WTC11 (cell line): Measurements from ENCODE around the gene URAD. TPM values are rescaled to one million over a fixed set of nuclear protein-coding genes. Genes with fewer than 3 reads are reported as not detected.

Experiments
- ATAC-seq: fragments of 200-7000 bp; cut with Tn5 transposase; 2 replicates; pipeline ENCODE4 v1.10.0; 2021; ENCODE audit warnings: mild to moderate bottlenecking, moderate library complexity
- CTCF ChIA-PET: fragments of 300-600 bp; sonication (Branson Sonifier 250); formaldehyde crosslinking; loops from one replicate; lab custom pipeline; 2021; ENCODE audit warnings: antibody characterized with exemption; lab: Charles Lee
- POLR2A ChIA-PET: fragments of 350-600 bp; sonication (Branson Sonifier 250); formaldehyde crosslinking; loops from one replicate; lab custom pipeline; 2021; ENCODE audit warnings: antibody characterized with exemption; lab: Charles Lee
- DNase-seq: peaks from one replicate; pipeline ENCODE4 v3.0.0; 2021; ENCODE audit warnings: low spot score
- H3K27ac Mint-ChIP-seq: 2 replicates; pipeline ENCODE4 v1.8.0; 2021; ENCODE audit warnings: mixed read lengths
- H3K27me3 Mint-ChIP-seq: 2 replicates; pipeline ENCODE4 v1.8.0; 2021; ENCODE audit warnings: low read depth, mild to moderate bottlenecking, moderate library complexity, mixed read lengths
- H3K36me3 Mint-ChIP-seq: 2 replicates; pipeline ENCODE4 v1.8.0; 2021; ENCODE audit warnings: mixed read lengths
- H3K4me1 Mint-ChIP-seq: 2 replicates; pipeline ENCODE4 v1.8.0; 2022; ENCODE audit warnings: mixed read lengths
- H3K4me3 Mint-ChIP-seq: 2 replicates; pipeline ENCODE4 v1.8.0; 2021; ENCODE audit warnings: mild to moderate bottlenecking, moderate library complexity, mixed read lengths
- H3K9me3 Mint-ChIP-seq: 2 replicates; pipeline ENCODE4 v1.8.0; 2021; ENCODE audit warnings: mixed read lengths
- ATF6 ChIP-seq: sonication (generic); formaldehyde crosslinking; IDR thresholded peaks from 2 replicates; pipeline ENCODE4 v1.8.1; 2023; ENCODE audit warnings: mild to moderate bottlenecking, missing genetic modification reagents
- E2F5 ChIP-seq: sonication (generic); formaldehyde crosslinking; IDR thresholded peaks from 2 replicates; pipeline ENCODE4 v1.8.1; 2022; ENCODE audit warnings: mild to moderate bottlenecking, moderate library complexity, missing genetic modification reagents
- ERG ChIP-seq: fragments of 250-450 bp; sonication (Bioruptor Pico); IDR thresholded peaks from 2 replicates; pipeline ENCODE4 v1.8.0; 2021; ENCODE audit warnings: mild to moderate bottlenecking
- FOXK1 ChIP-seq: sonication (generic); formaldehyde crosslinking; IDR thresholded peaks from 2 replicates; pipeline ENCODE4 v1.8.0; 2022; ENCODE audit warnings: mild to moderate bottlenecking, moderate library complexity, missing genetic modification reagents
- FOXP4 ChIP-seq: sonication (generic); formaldehyde crosslinking; IDR thresholded peaks from 2 replicates; pipeline ENCODE4 v1.8.0; 2022; ENCODE audit warnings: mild to moderate bottlenecking, missing genetic modification reagents
- JAZF1 ChIP-seq: fragments of 250-450 bp; sonication (Bioruptor Pico); IDR thresholded peaks from 2 replicates; pipeline ENCODE4 v1.9.0; 2021; ENCODE audit warnings: moderate library complexity, mild to moderate bottlenecking, inconsistent platforms
- KAT7 ChIP-seq: sonication (generic); formaldehyde crosslinking; IDR thresholded peaks from 2 replicates; pipeline ENCODE4 v1.8.1; 2023; ENCODE audit warnings: missing genetic modification reagents, mild to moderate bottlenecking, borderline replicate concordance
- MXD4 ChIP-seq: fragments of 250-450 bp; sonication (Bioruptor Pico); IDR thresholded peaks from 2 replicates; pipeline ENCODE4 v1.8.0; 2021; ENCODE audit warnings: mild to moderate bottlenecking, moderate library complexity, borderline replicate concordance
- MYBL2 ChIP-seq: sonication (generic); formaldehyde crosslinking; IDR thresholded peaks from 2 replicates; pipeline ENCODE4 v1.8.1; 2023; ENCODE audit warnings: mild to moderate bottlenecking, moderate library complexity, missing genetic modification reagents
- NFE2L1 ChIP-seq: sonication (generic); formaldehyde crosslinking; IDR thresholded peaks from 2 replicates; pipeline ENCODE4 v1.8.1; 2023; ENCODE audit warnings: missing genetic modification reagents
- RORB ChIP-seq: fragments of 250-450 bp; sonication (Bioruptor Pico); IDR thresholded peaks from 2 replicates; pipeline ENCODE4 v1.9.0; 2021; ENCODE audit warnings: mild to moderate bottlenecking
- TCF7 ChIP-seq: sonication (generic); formaldehyde crosslinking; IDR thresholded peaks from 2 replicates; pipeline ENCODE4 v1.8.0; 2022; ENCODE audit warnings: mild to moderate bottlenecking, low read depth, missing genetic modification reagents, moderate library complexity
- TP53 ChIP-seq: sonication (generic); formaldehyde crosslinking; IDR thresholded peaks from 2 replicates; pipeline ENCODE4 v1.8.1; 2023; ENCODE audit warnings: mild to moderate bottlenecking, missing genetic modification reagents
- ZNF232 ChIP-seq: sonication (generic); formaldehyde crosslinking; IDR thresholded peaks from 2 replicates; pipeline ENCODE4 v1.8.0; 2022; ENCODE audit warnings: mild to moderate bottlenecking, missing genetic modification reagents
- ZNF263 ChIP-seq: sonication (generic); formaldehyde crosslinking; IDR thresholded peaks from 2 replicates; pipeline ENCODE4 v1.8.1; 2022; ENCODE audit warnings: low read depth, mild to moderate bottlenecking, moderate library complexity, missing genetic modification reagents
- ZNF423 ChIP-seq: fragments of 250-450 bp; sonication (Bioruptor Pico); IDR thresholded peaks from 2 replicates; pipeline ENCODE4 v2.1.2; 2022; ENCODE audit warnings: mild to moderate bottlenecking, moderate library complexity
- ZNF512 ChIP-seq: sonication (generic); formaldehyde crosslinking; IDR thresholded peaks from 2 replicates; pipeline ENCODE4 v1.8.1; 2022; ENCODE audit warnings: missing genetic modification reagents, borderline replicate concordance
- ZSCAN18 ChIP-seq: fragments of 250-450 bp; sonication (Bioruptor Pico); IDR thresholded peaks from 2 replicates; pipeline ENCODE4 v2.1.2; 2022; ENCODE audit warnings: mild to moderate bottlenecking, moderate library complexity
- total RNA-seq: library from RNA; stranded (reverse); gene quantifications from 3 replicates; pipeline ENCODE4 v1.2.3, GENCODE V29; 2021

Gene URAD
- total RNA-seq, 1 experiment from 2014 or later = not detected

- TF ChIP-seq ZNF263 (no peak), NFE2L1 (no peak), TCF7 (CRISPR knock-in tag) (no peak), FOXK1 (no peak)
These were observed 34.7 kb downstream of the URAD start (continued) for GRCh38 chr13:27953676-27954405.

GRCh38 chr13:27952876-27953675 lies 35.4 kb downstream of the URAD start:
- POLR2A ChIA-PET = interaction anchor here (0.6 to 1.1 kb wide), 2 partner anchors 22 to 25 kb away, joined by 3 to 5 read pairs; no protein-coding TSS in a partner anchor
- H3K4me3 Mint-ChIP-seq = peak overlapping the region; percentile 63
- no peak overlapping the region for H3K27ac Mint-ChIP-seq
- H3K4me1 Mint-ChIP-seq = peaks cover 6% of the 10 kb centered on the region
- TF ChIP-seq MYBL2 (CRISPR knock-in tag) (no peak), ERG (no peak), TCF7 (CRISPR knock-in tag) (no peak), ZNF232 (CRISPR knock-in tag) (no peak), KAT7 (CRISPR knock-in tag) (no peak), ZNF512 (no peak)
- TF ChIP-seq, all 79 proteins: peak for 0
- no peak for ATAC-seq
- Mint-ChIP-seq H3K27me3 (peaks cover 98% of the 10 kb centered on the region), H3K36me3 (no peaks in the 10 kb centered on the region), H3K9me3 (peaks cover 8% of the 10 kb centered on the region)
- CTCF ChIA-PET = interaction anchor here (0.6 to 4.1 kb wide), 55 partner anchors 9 to 591 kb away, joined by 3 to 211 read pairs (median 6); partner anchors contain the start of genes CDX2, LNX2, PDX1 and URAD
- DNase-seq = peak; percentile 40

GRCh38 chr13:27942972-27943371 lies 45.5 kb downstream of the URAD start:
- H3K4me3 Mint-ChIP-seq = no peak overlapping the region
- no peaks in the 10 kb centered on the region for H3K4me1 Mint-ChIP-seq
- ChIA-PET CTCF (interaction anchor here (0.9 to 2.7 kb wide), 2 partner anchors 11 to 18 kb away, joined by 3 to 13 read pairs; no protein-coding TSS in a partner anchor), POLR2A (no interaction called here)
- peaks cover 25% of the 10 kb centered on the region for H3K9me3 Mint-ChIP-seq
- no peak for DNase-seq
- TF ChIP-seq E2F5 = no peak
- TF ChIP-seq RORB (CRISPR knock-in tag) = no peak
- peaks cover 4% of the 10 kb centered on the region; the same call in 1 of the 2 replicates for H3K36me3 Mint-ChIP-seq
- ATAC-seq = no peak
- H3K27ac Mint-ChIP-seq = no peak overlapping the region
- H3K27me3 Mint-ChIP-seq = peaks cover 50% of the 10 kb centered on the region

GRCh38 chr13:27933580-27934328 lies 54.7 kb downstream of the URAD start:
- ChIA-PET CTCF (interaction anchor here (0.7 to 1.5 kb wide), 6 partner anchors 20 to 572 kb away, joined by 3 to 22 read pairs (median 3); no protein-coding TSS in a partner anchor), POLR2A (interaction anchor here (0.6 kb wide), 1 partner anchor 18 kb away, joined by 5 read pairs; no protein-coding TSS in a partner anchor)
- H3K27ac Mint-ChIP-seq = no peak overlapping the region
- peaks cover 11% of the 10 kb centered on the region for H3K4me1 Mint-ChIP-seq
- ATAC-seq (no peak), DNase-seq (no peak)
- no peaks in the 10 kb centered on the region for H3K36me3 Mint-ChIP-seq
- peaks cover 66% of the 10 kb centered on the region for H3K27me3 Mint-ChIP-seq
- H3K9me3 Mint-ChIP-seq = peaks cover 5% of the 10 kb centered on the region; the same call in 1 of the 2 replicates
- no peak overlapping the region for H3K4me3 Mint-ChIP-seq
- TF ChIP-seq JAZF1 (CRISPR knock-in tag) (no peak), FOXP4 (CRISPR knock-in tag) (no peak), ZNF423 (CRISPR knock-in tag) (no peak), MXD4 (CRISPR knock-in tag) (no peak), ATF6 (CRISPR knock-in tag) (no peak), TP53 (no peak), ZSCAN18 (CRISPR knock-in tag) (no peak)
